Measurements from ENCODE around the gene ATL2.
"Not testable (repeated sequence)": the region's sequence is repeated elsewhere in the genome, so short reads cannot be mapped to it uniquely, and the experiment has no call there.

ATL2 gene

GRCh38 chr2:38400513-38400912 is 23.4 kb upstream of the ATL2 start:
- no peak for TF ChIP-seq POLR2AphosphoS5 (IDR thresholded peaks at IDR 0.05; ENCODE audit: borderline replicate concordance, low read depth, low read length)
- no peak for TF ChIP-seq FOXP2 (optimal IDR thresholded peaks at IDR 0.05; ENCODE audit: control extremely low read depth, extremely low read length, insufficient read depth)
- TF ChIP-seq EZH2 (IDR thresholded peaks at IDR 0.05) = no peak
- Histone ChIP-seq H3K9me3 (ENCODE audit: low read depth, low read length) (0 out of 2 replicates have a peak, but pooled peaks cover 3% of the 10 kb centered on the region), H3K36me3 (ENCODE audit: insufficient read depth, low read length) (no peaks in the 10 kb centered on the region), H3K9ac (ENCODE audit: insufficient read length) (no peak overlapping the region), H3K27ac (no peak overlapping the region), H3K4me3 (no peak overlapping the region)
- no peak for DNase-seq (ENCODE audit: low read depth, low spot score)

GRCh38 chr2:38398739-38399138 is 21.7 kb upstream of the ATL2 start:
- H3K4me3 ChIP-seq = no peak overlapping the region
- TF ChIP-seq EZH2 (IDR thresholded peaks at IDR 0.05) = no peak
- TF ChIP-seq POLR2AphosphoS5 (IDR thresholded peaks at IDR 0.05; ENCODE audit: borderline replicate concordance, low read depth, low read length) = no peak
- TF ChIP-seq FOXP2 (optimal IDR thresholded peaks at IDR 0.05; ENCODE audit: control extremely low read depth, extremely low read length, insufficient read depth) = no peak

GRCh38 chr2:38394903-38395341 is 17.8 kb upstream of the ATL2 start:
- Histone ChIP-seq H3K9me3 (ENCODE audit: low read depth, low read length) (no peaks in the 10 kb centered on the region), H3K4me3 (no peak overlapping the region), H3K9ac (ENCODE audit: insufficient read length) (no peak overlapping the region), H3K27ac (no peak overlapping the region), H3K36me3 (ENCODE audit: insufficient read depth, low read length) (no peaks in the 10 kb centered on the region)
- TF ChIP-seq EZH2 (IDR thresholded peaks at IDR 0.05) (no peak), POLR2AphosphoS5 (IDR thresholded peaks at IDR 0.05; ENCODE audit: borderline replicate concordance, low read depth, low read length) (no peak), FOXP2 (optimal IDR thresholded peaks at IDR 0.05; ENCODE audit: control extremely low read depth, extremely low read length, insufficient read depth) (no peak)
- DNase-seq (ENCODE audit: low read depth, low spot score) = no peak

More at GRCh38 chr2:38398739-38399138, 21.7 kb upstream of the ATL2 start:
- no peak for DNase-seq (ENCODE audit: low read depth, low spot score)
- no peak overlapping the region for H3K27ac ChIP-seq
- no peaks in the 10 kb centered on the region for H3K36me3 ChIP-seq (ENCODE audit: insufficient read depth, low read length)
- H3K9ac ChIP-seq (ENCODE audit: insufficient read length) = no peak overlapping the region
- 0 out of 2 replicates have a peak, but pooled peaks cover 3% of the 10 kb centered on the region for H3K9me3 ChIP-seq (ENCODE audit: low read depth, low read length)

- no peaks in the 10 kb centered on the region for H3K36me3 ChIP-seq (ENCODE audit: insufficient read depth, low read length)
- H3K9ac ChIP-seq (ENCODE audit: insufficient read length) = no peak overlapping the region
- H3K4me3 ChIP-seq = no peak overlapping the region
- DNase-seq (ENCODE audit: low read depth, low spot score) = no peak
- TF ChIP-seq EZH2 (IDR thresholded peaks at IDR 0.05) = no peak
- no peak for TF ChIP-seq FOXP2 (optimal IDR thresholded peaks at IDR 0.05; ENCODE audit: control extremely low read depth, extremely low read length, insufficient read depth)
- TF ChIP-seq POLR2AphosphoS5 (IDR thresholded peaks at IDR 0.05; ENCODE audit: borderline replicate concordance, low read depth, low read length) = no peak
- no peaks in the 10 kb centered on the region for H3K9me3 ChIP-seq (ENCODE audit: low read depth, low read length)
- H3K27ac ChIP-seq = no peak overlapping the region
Measured at GRCh38 chr2:38394041-38394440, 17.0 kb upstream of the ATL2 start.

GRCh38 chr2:38390947-38391346 is 13.9 kb upstream of the ATL2 start:
- H3K27ac ChIP-seq = no peak overlapping the region
- no peak overlapping the region for H3K9ac ChIP-seq (ENCODE audit: insufficient read length)
- no peaks in the 10 kb centered on the region for H3K9me3 ChIP-seq (ENCODE audit: low read depth, low read length)
- no peak overlapping the region for H3K4me3 ChIP-seq
- TF ChIP-seq POLR2AphosphoS5 (IDR thresholded peaks at IDR 0.05; ENCODE audit: borderline replicate concordance, low read depth, low read length) = no peak
- no peak for TF ChIP-seq FOXP2 (optimal IDR thresholded peaks at IDR 0.05; ENCODE audit: control extremely low read depth, extremely low read length, insufficient read depth)
- TF ChIP-seq EZH2 (IDR thresholded peaks at IDR 0.05) = no peak
- no peaks in the 10 kb centered on the region for H3K36me3 ChIP-seq (ENCODE audit: insufficient read depth, low read length)
- DNase-seq (ENCODE audit: low read depth, low spot score) = no peak

- no peak overlapping the region for H3K4me3 ChIP-seq
- TF ChIP-seq FOXP2 (optimal IDR thresholded peaks at IDR 0.05; ENCODE audit: control extremely low read depth, extremely low read length, insufficient read depth) (no peak), EZH2 (IDR thresholded peaks at IDR 0.05) (no peak), POLR2AphosphoS5 (IDR thresholded peaks at IDR 0.05; ENCODE audit: borderline replicate concordance, low read depth, low read length) (no peak)
- no peak overlapping the region for H3K27ac ChIP-seq
- no peaks in the 10 kb centered on the region for H3K36me3 ChIP-seq (ENCODE audit: insufficient read depth, low read length)
- DNase-seq (ENCODE audit: low read depth, low spot score) = no peak
- no peak overlapping the region for H3K9ac ChIP-seq (ENCODE audit: insufficient read length)
- no peaks in the 10 kb centered on the region for H3K9me3 ChIP-seq (ENCODE audit: low read depth, low read length)
Measured at GRCh38 chr2:38387887-38388286, 10.8 kb upstream of the ATL2 start.

GRCh38 chr2:38386821-38387220 is 9.7 kb upstream of the ATL2 start:
- TF ChIP-seq EZH2 (IDR thresholded peaks at IDR 0.05) = no peak
- no peak for TF ChIP-seq FOXP2 (optimal IDR thresholded peaks at IDR 0.05; ENCODE audit: control extremely low read depth, extremely low read length, insufficient read depth)
- TF ChIP-seq POLR2AphosphoS5 (IDR thresholded peaks at IDR 0.05; ENCODE audit: borderline replicate concordance, low read depth, low read length) = no peak
- H3K4me3 ChIP-seq = no peak overlapping the region
- no peak for DNase-seq (ENCODE audit: low read depth, low spot score)
- no peaks in the 10 kb centered on the region for H3K36me3 ChIP-seq (ENCODE audit: insufficient read depth, low read length)
- H3K27ac ChIP-seq = no peak overlapping the region
- H3K9me3 ChIP-seq (ENCODE audit: low read depth, low read length) = no peaks in the 10 kb centered on the region
- no peak overlapping the region for H3K9ac ChIP-seq (ENCODE audit: insufficient read length)

GRCh38 chr2:38386377-38386776 is 9.3 kb upstream of the ATL2 start:
- Histone ChIP-seq H3K9me3 (ENCODE audit: low read depth, low read length) (no peaks in the 10 kb centered on the region), H3K27ac (no peak overlapping the region), H3K4me3 (no peak overlapping the region), H3K36me3 (ENCODE audit: insufficient read depth, low read length) (no peaks in the 10 kb centered on the region), H3K9ac (ENCODE audit: insufficient read length) (no peak overlapping the region)
- TF ChIP-seq FOXP2 (optimal IDR thresholded peaks at IDR 0.05; ENCODE audit: control extremely low read depth, extremely low read length, insufficient read depth) (no peak), POLR2AphosphoS5 (IDR thresholded peaks at IDR 0.05; ENCODE audit: borderline replicate concordance, low read depth, low read length) (no peak), EZH2 (IDR thresholded peaks at IDR 0.05) (no peak)
- DNase-seq (ENCODE audit: low read depth, low spot score) = no peak

GRCh38 chr2:38384338-38384737 is 7.3 kb upstream of the ATL2 start:
- Histone ChIP-seq H3K9ac (ENCODE audit: insufficient read length) (no peak overlapping the region), H3K36me3 (ENCODE audit: insufficient read depth, low read length) (no peaks in the 10 kb centered on the region), H3K4me3 (no peak overlapping the region), H3K27ac (peak overlapping the region; percentile 56), H3K9me3 (ENCODE audit: low read depth, low read length) (no peaks in the 10 kb centered on the region)
- TF ChIP-seq EZH2 (IDR thresholded peaks at IDR 0.05) = no peak
- no peak for TF ChIP-seq POLR2AphosphoS5 (IDR thresholded peaks at IDR 0.05; ENCODE audit: borderline replicate concordance, low read depth, low read length)
- no peak for TF ChIP-seq FOXP2 (optimal IDR thresholded peaks at IDR 0.05; ENCODE audit: control extremely low read depth, extremely low read length, insufficient read depth)
- no peak for DNase-seq (ENCODE audit: low read depth, low spot score)

GRCh38 chr2:38383741-38384140 is 6.7 kb upstream of the ATL2 start:
- H3K27ac ChIP-seq = peak overlapping the region; percentile 56; the same call in 1 of the 2 replicates
- H3K9me3 ChIP-seq (ENCODE audit: low read depth, low read length); H3K4me3 ChIP-seq; H3K36me3 ChIP-seq (ENCODE audit: insufficient read depth, low read length); DNase-seq (ENCODE audit: low read depth, low spot score); H3K9ac ChIP-seq (ENCODE audit: insufficient read length): not testable (repeated sequence)
